ENCODE results near the gene PHF2.

Gene PHF2

DNA sequence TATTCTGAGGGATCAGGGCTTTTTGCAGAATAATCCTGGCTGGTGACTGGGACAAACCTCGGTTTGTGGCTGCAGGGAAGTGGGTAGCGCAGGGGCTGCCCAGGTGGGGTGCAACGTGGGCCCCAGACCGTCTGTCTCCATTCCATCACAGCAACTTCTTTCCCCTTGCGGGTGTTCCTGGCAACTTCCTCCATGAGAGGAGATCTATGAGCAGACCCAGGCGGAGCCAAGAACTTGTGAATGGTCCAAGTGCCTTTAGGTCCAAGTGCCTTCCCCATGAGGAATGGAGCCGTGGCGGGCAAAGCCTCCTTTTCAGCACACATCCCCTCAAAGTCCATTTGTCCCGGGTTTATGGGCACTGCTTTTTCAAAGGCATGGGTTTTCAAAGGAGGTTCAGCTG is 136.5 kb downstream of the PHF2 start:
- intact Hi-C loops (cut with DNase I): no loop called here
- DNase-seq: peak in 1 of 10 donors; percentile 49

GRCh38 chr9:93713716-93714115 is 137.3 kb downstream of the PHF2 start:
- intact Hi-C loops (cut with DNase I): no loop called here
- peak in 1 of 10 donors; percentile 9 for DNase-seq

GRCh38 chr9:93721417-93721965 is 145.1 kb downstream of the PHF2 start:
- no peak for DNase-seq
- intact Hi-C loops (cut with DNase I): no loop called here

- no peak for DNase-seq
- intact Hi-C loops (cut with DNase I): no loop called here
Observed at GRCh38 chr9:93724852-93725251, 148.5 kb downstream of the PHF2 start.

DNA sequence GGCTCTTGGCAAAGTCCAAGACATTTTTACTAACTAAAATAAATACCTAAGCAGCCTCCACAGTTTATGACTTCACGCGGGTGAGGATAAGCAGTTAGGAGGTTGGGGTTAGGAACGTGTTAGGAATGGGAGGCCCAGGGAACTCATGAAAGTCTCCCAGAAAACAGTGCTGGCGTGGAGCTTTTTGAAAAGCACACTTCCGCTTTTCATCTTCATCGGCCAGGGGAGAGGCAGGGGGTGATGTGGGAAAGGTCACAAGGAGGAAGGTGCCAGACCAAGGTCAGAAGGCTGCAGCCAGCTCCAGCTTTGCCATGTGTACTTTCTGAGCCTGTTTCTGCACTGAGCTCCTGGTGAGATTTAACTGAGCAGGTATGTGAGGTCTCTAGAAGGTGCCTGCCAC is 149.0 kb downstream of the PHF2 start:
- DNase-seq: no peak
- intact Hi-C loops (cut with DNase I): no loop called here

DNA sequence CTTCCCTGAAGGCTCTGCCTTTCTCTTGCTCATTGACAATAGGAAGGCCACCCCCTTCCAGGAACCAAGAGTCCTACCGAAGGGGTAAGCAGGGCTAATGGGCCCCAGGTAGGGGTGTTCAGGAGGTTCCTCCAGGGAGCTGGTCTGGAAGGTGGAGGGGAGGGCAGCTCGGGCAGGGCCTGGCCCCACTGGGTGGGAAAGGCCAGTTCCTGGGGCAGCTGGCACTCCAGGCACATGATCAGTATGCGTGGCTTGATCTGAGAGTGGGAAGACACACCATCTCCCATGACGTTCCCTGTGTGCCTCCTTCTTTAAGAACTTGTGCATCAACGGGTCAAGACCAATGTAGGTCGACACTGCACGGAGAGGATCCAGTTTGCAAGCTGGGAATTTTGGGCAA is 149.8 kb downstream of the PHF2 start:
- DNase-seq: no peak
- intact Hi-C loops (cut with DNase I): no loop called here
